ENCODE measurements around the gene HGD. TPM values are rescaled to one million over a fixed set of nuclear protein-coding genes. Genes with fewer than 3 reads are reported as not detected.

HGD gene
- total RNA-seq, 1 donor from 2014 or later = 0.80 TPM

GRCh38 chr3:120596116-120596852, 85.8 kb downstream of the HGD start, which contains the start of gene NDUFB4:
TSS of gene NDUFB4 (plus strand) at chr3:120596336. CDS start at chr3:120596360, 24 bp downstream.
- peak; percentile 98 for DNase-seq (ENCODE audit: low spot score)

- DNase-seq (ENCODE audit: low spot score) = no peak
Observed at GRCh38 chr3:120595788-120596115, 86.3 kb downstream of the HGD start.

- DNase-seq (ENCODE audit: low spot score) = no peak
Observed at GRCh38 chr3:120587332-120587975, 94.6 kb downstream of the HGD start.

Other genes with a start within 250 kb of the HGD start
- 1,301 TPM for gene FSTL1, start 231.2 kb downstream of the HGD start, total RNA-seq
- 122 TPM for gene NDUFB4, start 85.9 kb downstream of the HGD start, total RNA-seq
- 29.6 TPM for gene RABL3, start 60.3 kb upstream of the HGD start, total RNA-seq
- 12.8 TPM for gene GTF2E1, start 60.5 kb upstream of the HGD start, total RNA-seq
- not detected for gene STXBP5L, start 226.0 kb upstream of the HGD start, total RNA-seq

All from mesenteric fat pad (tissue), 1 donor.